Smooth muscle cell of the brain vasculature (primary cell): ENCODE results near the gene EIF5AL1.
A peak's percentile ranks its signal among the peaks of the same experiment; 100 is the strongest.
"Not testable (repeated sequence)": the region's sequence is repeated elsewhere in the genome, so short reads cannot be mapped to it uniquely, and the experiment has no call there.

Source experiments
- DNase-seq: peaks from one replicate; pipeline ENCODE4 v3.0.0-alpha.2; 2012; ENCODE audit warnings: low read depth, low spot score

The EIF5AL1 gene

GRCh38 chr10:79487296-79488194, 24.8 kb upstream of the EIF5AL1 start:
- DNase-seq: no peak

- DNase-seq: peak; percentile 75
Measured at GRCh38 chr10:79488336-79488735, 24.0 kb upstream of the EIF5AL1 start.

GRCh38 chr10:79488870-79489269, 23.5 kb upstream of the EIF5AL1 start:
- no peak for DNase-seq

- peak; percentile 83 for DNase-seq
Measured at GRCh38 chr10:79490400-79491142, 21.8 kb upstream of the EIF5AL1 start.

- no peak for DNase-seq
Measured at GRCh38 chr10:79491143-79491835, 21.0 kb upstream of the EIF5AL1 start.

GRCh38 chr10:79492256-79492655, 20.1 kb upstream of the EIF5AL1 start:
- no peak for DNase-seq

- no peak for DNase-seq
Measured at GRCh38 chr10:79492839-79493238, 19.5 kb upstream of the EIF5AL1 start.

GRCh38 chr10:79493806-79494205, 18.5 kb upstream of the EIF5AL1 start:
- DNase-seq: no peak

- no peak for DNase-seq
Measured at GRCh38 chr10:79494871-79495705, 17.2 kb upstream of the EIF5AL1 start.

GRCh38 chr10:79495791-79496190, 16.5 kb upstream of the EIF5AL1 start:
- no peak for DNase-seq

- no peak for DNase-seq
Measured at GRCh38 chr10:79496896-79497295, 15.4 kb upstream of the EIF5AL1 start.

GRCh38 chr10:79498291-79498829, 14.0 kb upstream of the EIF5AL1 start:
- DNase-seq: no peak

- DNase-seq: no peak
Measured at GRCh38 chr10:79502561-79503309, 9.6 kb upstream of the EIF5AL1 start.

- DNase-seq: not testable (repeated sequence)
Measured at GRCh38 chr10:79503787-79504186, 8.5 kb upstream of the EIF5AL1 start.

GRCh38 chr10:79504483-79504882, 7.8 kb upstream of the EIF5AL1 start:
- not testable (repeated sequence) for DNase-seq

GRCh38 chr10:79505328-79505727, 7.0 kb upstream of the EIF5AL1 start:
- DNase-seq: not testable (repeated sequence)

- DNase-seq: no peak
Measured at GRCh38 chr10:79505829-79506228, 6.5 kb upstream of the EIF5AL1 start.

- DNase-seq: no peak
Measured at GRCh38 chr10:79507440-79508167, 4.7 kb upstream of the EIF5AL1 start.

- not testable (repeated sequence) for DNase-seq
Measured at GRCh38 chr10:79508245-79508644, 4.1 kb upstream of the EIF5AL1 start.
